Suprapubic skin (tissue), 3 donors: ENCODE results near the gene SLC2A9.

Experiments used
- CTCF ChIP-seq, 2 donors: fragments of 200-600 bp in 1 of 2; fragments of 450-650 bp in 1 of 2; sonication (generic) in 1 of 2; IDR thresholded peaks; one replicate each; pipeline ENCODE4 v1.5.1; 2016 to 2019; ENCODE audit warnings: antibody characterized with exemption in 2 of 2, mild to moderate bottlenecking in 1 of 2, moderate library complexity in 1 of 2
- POLR2A ChIP-seq, 2 donors: fragments of 450-650 bp; IDR thresholded peaks; one replicate each; pipeline ENCODE4 v1.6.1; 2017; ENCODE audit warnings: antibody characterized with exemption in 2 of 2, mild to moderate bottlenecking in 2 of 2, moderate library complexity in 2 of 2

GRCh38 chr4:10053635-10054453 is 32.5 kb upstream of the SLC2A9 start:
- TF ChIP-seq POLR2A (IDR thresholded peaks at IDR 0.05) (no peak), CTCF (IDR thresholded peaks at IDR 0.05) (no peak)
